ENCODE data around the gene OLIG3.

The OLIG3 gene

GRCh38 chr6:137530404-137530803 lies 36.2 kb upstream of the OLIG3 start:
- CTCF ChIA-PET, result interaction anchor here (0.9 to 1.3 kb wide), 4 partner anchors 10 to 61 kb away, joined by 3 read pairs; no protein-coding TSS in a partner anchor
- TF ChIP-seq, protein P1, sequence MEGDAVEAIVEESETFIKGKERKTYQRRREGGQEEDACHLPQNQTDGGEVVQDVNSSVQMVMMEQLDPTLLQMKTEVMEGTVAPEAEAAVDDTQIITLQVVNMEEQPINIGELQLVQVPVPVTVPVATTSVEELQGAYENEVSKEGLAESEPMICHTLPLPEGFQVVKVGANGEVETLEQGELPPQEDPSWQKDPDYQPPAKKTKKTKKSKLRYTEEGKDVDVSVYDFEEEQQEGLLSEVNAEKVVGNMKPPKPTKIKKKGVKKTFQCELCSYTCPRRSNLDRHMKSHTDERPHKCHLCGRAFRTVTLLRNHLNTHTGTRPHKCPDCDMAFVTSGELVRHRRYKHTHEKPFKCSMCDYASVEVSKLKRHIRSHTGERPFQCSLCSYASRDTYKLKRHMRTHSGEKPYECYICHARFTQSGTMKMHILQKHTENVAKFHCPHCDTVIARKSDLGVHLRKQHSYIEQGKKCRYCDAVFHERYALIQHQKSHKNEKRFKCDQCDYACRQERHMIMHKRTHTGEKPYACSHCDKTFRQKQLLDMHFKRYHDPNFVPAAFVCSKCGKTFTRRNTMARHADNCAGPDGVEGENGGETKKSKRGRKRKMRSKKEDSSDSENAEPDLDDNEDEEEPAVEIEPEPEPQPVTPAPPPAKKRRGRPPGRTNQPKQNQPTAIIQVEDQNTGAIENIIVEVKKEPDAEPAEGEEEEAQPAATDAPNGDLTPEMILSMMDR (IDR thresholded peaks at IDR 0.05; ENCODE audit: control extremely low read depth, extremely low read depth, low read depth, missing control alignments), result no peak
- DNase-seq (ENCODE audit: extremely low spot score), result no peak
- POLR2A ChIA-PET, result no interaction called here

DNA sequence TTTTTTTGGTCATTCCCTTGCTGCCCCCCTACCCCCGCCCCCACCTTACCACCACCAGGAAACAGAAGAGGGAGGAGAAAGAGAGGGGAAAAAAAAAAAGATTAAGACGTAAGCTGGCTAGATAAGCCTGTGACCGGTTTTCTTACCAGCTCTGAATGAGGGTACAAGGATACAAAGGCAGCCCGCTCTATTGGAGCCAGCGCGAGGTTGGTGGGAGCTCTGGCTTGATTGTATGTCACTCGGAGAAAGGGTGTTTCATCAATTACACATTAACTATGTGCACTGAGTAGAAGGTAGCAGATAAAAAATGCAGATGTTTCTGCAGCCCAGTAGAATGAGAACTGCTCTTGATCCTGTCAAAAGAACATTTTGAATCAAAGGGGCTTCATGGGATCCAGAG lies 28.6 kb upstream of the OLIG3 start:
- POLR2A ChIA-PET, result interaction anchor here (0.6 kb wide), 1 partner anchor 10 kb away, joined by 5 read pairs; no protein-coding TSS in a partner anchor
- TF ChIP-seq, protein P1 (IDR thresholded peaks at IDR 0.05; ENCODE audit: control extremely low read depth, extremely low read depth, low read depth, missing control alignments), result no peak
- CTCF ChIA-PET, result interaction anchor here (1.3 to 1.5 kb wide), 2 partner anchors 13 to 17 kb away, joined by 3 read pairs; no protein-coding TSS in a partner anchor
- no peak for DNase-seq (ENCODE audit: extremely low spot score)

DNA sequence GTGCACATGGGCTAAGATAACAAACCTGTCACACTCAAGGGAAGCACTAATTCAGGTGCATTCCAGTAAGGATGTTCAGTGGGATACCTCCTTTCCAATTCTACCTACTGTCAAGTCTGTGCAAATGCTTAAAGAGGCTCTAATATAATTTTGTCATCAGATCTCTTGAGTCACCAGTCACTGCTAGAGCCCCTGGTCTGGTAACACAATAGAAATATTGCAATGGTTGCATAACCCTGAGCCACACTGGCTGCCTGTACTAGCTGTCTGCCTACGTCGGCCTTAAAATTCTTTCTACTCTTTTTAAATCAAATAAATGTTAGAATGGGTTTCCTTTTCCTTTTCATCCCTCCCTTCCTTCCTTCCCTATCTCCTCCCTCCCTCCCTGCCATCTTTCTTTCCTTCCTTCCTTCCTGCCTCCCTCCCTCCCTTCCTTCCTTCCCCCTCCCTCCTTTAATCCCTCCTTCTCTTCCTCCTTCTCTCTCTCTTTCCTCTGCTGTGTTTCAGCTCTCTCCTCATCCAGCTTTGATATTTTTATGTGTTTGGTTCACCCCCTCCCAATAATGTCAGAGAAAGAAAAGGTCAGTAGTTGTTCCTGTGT lies 28.1 kb upstream of the OLIG3 start:
- ChIA-PET CTCF (interaction anchor here (1.3 to 1.5 kb wide), 3 partner anchors 10 to 18 kb away, joined by 3 read pairs; no protein-coding TSS in a partner anchor), POLR2A (no interaction called here)
- TF ChIP-seq, protein P1 (IDR thresholded peaks at IDR 0.05; ENCODE audit: control extremely low read depth, extremely low read depth, low read depth, missing control alignments), result no peak
- no peak for DNase-seq (ENCODE audit: extremely low spot score)

DNA sequence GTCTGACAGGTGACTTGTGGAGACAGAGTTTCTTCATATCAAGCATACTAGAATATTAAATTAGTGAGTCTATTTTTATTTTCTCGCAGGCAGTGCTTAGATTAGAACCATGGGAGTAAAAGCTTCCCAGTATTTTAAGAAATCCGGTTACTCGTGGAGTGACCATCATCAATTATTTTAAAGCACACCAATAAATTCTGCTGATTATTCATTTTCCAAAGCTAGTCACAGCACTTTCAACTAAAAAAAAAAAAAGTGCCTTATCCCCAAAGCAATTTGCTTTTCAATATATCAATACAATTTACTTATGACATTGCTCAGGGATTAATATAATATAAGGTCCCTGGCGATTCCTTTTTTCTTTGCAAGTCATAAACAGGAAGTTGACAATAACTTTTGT lies 26.3 kb upstream of the OLIG3 start:
- TF ChIP-seq, protein P1 (IDR thresholded peaks at IDR 0.05; ENCODE audit: control extremely low read depth, extremely low read depth, low read depth, missing control alignments), result no peak
- ChIA-PET CTCF (no interaction called here), POLR2A (no interaction called here)
- no peak for DNase-seq (ENCODE audit: extremely low spot score)

DNA sequence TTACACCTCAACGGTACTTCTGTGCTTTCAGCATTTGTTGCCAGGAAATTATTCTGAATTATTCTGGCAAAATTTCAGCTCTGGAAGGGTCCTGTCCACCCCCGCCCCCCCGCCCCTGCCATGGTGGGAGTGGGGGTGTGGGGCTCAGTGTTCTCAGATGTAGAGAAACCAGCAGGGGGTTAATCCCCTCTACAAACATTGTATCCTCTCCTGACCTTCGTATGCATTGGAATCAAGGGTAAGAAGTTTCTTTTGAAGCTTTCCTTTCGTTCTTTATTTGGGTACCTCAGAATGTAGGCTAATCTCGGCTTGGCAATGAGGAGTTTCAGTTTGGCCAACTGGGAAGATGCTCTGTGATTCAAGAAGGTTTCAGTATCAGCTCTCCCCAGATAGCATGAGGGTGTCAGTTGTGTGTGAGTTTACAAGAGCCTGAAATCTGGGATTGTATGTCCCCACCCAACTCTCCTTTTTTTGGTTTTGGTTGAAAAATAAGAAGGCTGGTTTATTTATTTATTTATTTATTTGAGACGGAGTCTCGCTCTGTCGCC lies 25.5 kb upstream of the OLIG3 start:
- no peak for DNase-seq (ENCODE audit: extremely low spot score)
- TF ChIP-seq, protein P1 (IDR thresholded peaks at IDR 0.05; ENCODE audit: control extremely low read depth, extremely low read depth, low read depth, missing control alignments), result no peak
- ChIA-PET CTCF (no interaction called here), POLR2A (no interaction called here)

DNA sequence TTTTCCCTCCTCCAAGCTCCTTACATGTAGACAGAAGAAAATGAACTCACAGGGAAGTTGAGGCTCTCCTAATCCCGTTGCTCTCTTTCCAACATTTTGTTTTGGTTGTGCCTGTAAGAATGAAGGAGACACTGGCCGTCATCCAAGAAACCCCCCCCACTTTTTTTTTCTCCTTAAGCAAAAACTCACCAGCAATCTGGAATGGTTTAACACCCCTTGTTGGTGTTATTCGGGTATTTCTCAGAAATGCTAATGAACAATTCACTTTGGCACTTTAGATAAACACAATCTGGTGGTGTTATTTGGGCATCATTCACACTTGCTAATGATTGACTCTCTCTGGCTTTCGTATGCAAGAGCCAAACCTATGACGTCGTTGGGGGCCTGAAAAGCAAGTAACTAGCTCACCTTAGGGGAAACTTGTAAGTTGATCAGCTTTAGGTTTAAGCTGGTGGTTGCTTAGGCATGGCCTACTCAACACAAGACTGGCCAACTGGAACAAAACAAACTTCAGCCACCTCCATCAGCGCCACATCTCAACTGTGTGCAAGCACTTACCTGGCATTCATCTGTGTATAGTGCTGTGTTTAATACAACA lies 24.3 kb upstream of the OLIG3 start:
- CTCF ChIA-PET, result interaction anchor here (1.0 kb wide), 1 partner anchor 25 kb away, joined by 3 read pairs; no protein-coding TSS in a partner anchor
- POLR2A ChIA-PET, result no interaction called here
- TF ChIP-seq, protein P1 (IDR thresholded peaks at IDR 0.05; ENCODE audit: control extremely low read depth, extremely low read depth, low read depth, missing control alignments), result no peak

More for the DNA sequence above, 24.3 kb upstream of the OLIG3 start:
- DNase-seq (ENCODE audit: extremely low spot score), result no peak

All from GM10248 (cell line).